ENCODE measurements around the gene DCAF8.
A peak's percentile ranks its signal among the peaks of the same experiment; 100 is the strongest.

DNA sequence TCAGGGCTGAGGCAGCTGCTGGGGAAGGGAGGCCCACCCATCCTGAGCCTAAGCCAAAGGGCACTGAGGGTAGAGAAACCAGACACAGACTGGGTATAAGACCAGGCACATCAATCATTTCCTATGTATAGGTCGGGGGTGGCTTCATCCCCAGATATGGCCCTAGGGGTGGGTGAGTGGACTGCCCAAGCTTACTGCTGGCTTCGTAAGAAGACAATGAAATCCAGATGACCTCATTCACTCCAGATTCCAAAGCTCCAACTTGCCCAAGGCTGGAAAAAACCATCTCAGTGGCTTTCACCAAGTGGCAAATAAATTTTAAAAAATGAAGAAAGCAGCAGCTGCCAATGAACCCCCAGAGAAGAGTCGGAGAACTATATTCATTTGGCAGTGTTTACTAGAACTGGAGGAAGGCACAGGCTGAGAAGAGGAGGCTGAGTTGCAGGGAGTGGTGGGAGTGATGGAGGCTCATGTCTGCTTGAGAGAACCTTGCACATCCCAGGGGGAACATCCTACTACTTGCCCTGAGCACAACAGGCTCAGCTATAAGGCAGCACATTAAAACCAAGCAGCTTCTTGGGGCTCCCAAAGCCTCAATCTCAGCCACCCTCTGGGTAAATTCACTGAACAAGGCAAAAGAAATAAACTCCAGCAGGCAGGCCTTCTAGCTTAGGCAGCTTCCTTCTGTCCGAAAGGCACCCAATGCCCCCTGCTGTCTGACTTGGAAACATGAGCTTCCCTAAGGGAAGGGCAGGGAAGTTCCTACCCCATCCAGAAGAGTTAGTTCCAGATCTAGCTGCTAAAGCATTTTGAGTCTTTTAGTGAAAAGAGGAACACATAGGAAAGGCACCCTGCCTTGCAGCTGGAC lies 43.1 kb downstream of the DCAF8 start:
- TF ChIP-seq, protein P1, sequence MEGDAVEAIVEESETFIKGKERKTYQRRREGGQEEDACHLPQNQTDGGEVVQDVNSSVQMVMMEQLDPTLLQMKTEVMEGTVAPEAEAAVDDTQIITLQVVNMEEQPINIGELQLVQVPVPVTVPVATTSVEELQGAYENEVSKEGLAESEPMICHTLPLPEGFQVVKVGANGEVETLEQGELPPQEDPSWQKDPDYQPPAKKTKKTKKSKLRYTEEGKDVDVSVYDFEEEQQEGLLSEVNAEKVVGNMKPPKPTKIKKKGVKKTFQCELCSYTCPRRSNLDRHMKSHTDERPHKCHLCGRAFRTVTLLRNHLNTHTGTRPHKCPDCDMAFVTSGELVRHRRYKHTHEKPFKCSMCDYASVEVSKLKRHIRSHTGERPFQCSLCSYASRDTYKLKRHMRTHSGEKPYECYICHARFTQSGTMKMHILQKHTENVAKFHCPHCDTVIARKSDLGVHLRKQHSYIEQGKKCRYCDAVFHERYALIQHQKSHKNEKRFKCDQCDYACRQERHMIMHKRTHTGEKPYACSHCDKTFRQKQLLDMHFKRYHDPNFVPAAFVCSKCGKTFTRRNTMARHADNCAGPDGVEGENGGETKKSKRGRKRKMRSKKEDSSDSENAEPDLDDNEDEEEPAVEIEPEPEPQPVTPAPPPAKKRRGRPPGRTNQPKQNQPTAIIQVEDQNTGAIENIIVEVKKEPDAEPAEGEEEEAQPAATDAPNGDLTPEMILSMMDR (IDR thresholded peaks at IDR 0.05; ENCODE audit: insufficient read depth, low read length), result no peak
- TF ChIP-seq POLR2AphosphoS5 (IDR thresholded peaks at IDR 0.05; ENCODE audit: low read depth), result no peak
- TF ChIP-seq, protein P2, sequence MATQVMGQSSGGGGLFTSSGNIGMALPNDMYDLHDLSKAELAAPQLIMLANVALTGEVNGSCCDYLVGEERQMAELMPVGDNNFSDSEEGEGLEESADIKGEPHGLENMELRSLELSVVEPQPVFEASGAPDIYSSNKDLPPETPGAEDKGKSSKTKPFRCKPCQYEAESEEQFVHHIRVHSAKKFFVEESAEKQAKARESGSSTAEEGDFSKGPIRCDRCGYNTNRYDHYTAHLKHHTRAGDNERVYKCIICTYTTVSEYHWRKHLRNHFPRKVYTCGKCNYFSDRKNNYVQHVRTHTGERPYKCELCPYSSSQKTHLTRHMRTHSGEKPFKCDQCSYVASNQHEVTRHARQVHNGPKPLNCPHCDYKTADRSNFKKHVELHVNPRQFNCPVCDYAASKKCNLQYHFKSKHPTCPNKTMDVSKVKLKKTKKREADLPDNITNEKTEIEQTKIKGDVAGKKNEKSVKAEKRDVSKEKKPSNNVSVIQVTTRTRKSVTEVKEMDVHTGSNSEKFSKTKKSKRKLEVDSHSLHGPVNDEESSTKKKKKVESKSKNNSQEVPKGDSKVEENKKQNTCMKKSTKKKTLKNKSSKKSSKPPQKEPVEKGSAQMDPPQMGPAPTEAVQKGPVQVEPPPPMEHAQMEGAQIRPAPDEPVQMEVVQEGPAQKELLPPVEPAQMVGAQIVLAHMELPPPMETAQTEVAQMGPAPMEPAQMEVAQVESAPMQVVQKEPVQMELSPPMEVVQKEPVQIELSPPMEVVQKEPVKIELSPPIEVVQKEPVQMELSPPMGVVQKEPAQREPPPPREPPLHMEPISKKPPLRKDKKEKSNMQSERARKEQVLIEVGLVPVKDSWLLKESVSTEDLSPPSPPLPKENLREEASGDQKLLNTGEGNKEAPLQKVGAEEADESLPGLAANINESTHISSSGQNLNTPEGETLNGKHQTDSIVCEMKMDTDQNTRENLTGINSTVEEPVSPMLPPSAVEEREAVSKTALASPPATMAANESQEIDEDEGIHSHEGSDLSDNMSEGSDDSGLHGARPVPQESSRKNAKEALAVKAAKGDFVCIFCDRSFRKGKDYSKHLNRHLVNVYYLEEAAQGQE (IDR thresholded peaks at IDR 0.05; ENCODE audit: insufficient replicate concordance, low read depth), result no peak
- TF ChIP-seq GABPA (IDR thresholded peaks at IDR 0.05; ENCODE audit: low read depth), result no peak
- 0 out of 2 replicates have a peak, but pooled peaks have one; percentile 7 for TF ChIP-seq SPI1 (IDR thresholded peaks at IDR 0.05; ENCODE audit: borderline replicate concordance, low read depth)

Data from HL-60 (cell line).